Left ventricle myocardium inferior (tissue), 1 donor: ENCODE results near the gene IPMK. TPM values are rescaled to one million over a fixed set of nuclear protein-coding genes. Genes with fewer than 3 reads are reported as not detected.

Experiments
- DNase-seq: peaks from one replicate; pipeline ENCODE4 v3.0.0-alpha.2; 2020
- H3K27ac ChIP-seq: fragments of 200-600 bp; replicated peaks from 2 replicates; pipeline ENCODE4 v1.8.0; 2021
- H3K27me3 ChIP-seq: fragments of 200-600 bp; 2 replicates; pipeline ENCODE4 v1.8.0; 2021; ENCODE audit warnings: low read depth
- H3K36me3 ChIP-seq: fragments of 200-600 bp; 2 replicates; pipeline ENCODE4 v1.8.0; 2021
- H3K4me1 ChIP-seq: fragments of 200-600 bp; 2 replicates; pipeline ENCODE4 v1.8.0; 2021
- H3K4me3 ChIP-seq: fragments of 200-600 bp; 2 replicates; pipeline ENCODE4 v1.8.0; 2021; ENCODE audit warnings: mild to moderate bottlenecking, moderate library complexity
- H3K9me3 ChIP-seq: fragments of 200-600 bp; replicated peaks from 2 replicates; pipeline ENCODE4 v1.8.0; 2021
- CTCF ChIP-seq: fragments of 200-600 bp; IDR thresholded peaks from 2 replicates; pipeline ENCODE4 v1.8.0; 2021; ENCODE audit warnings: antibody characterized with exemption, mild to moderate bottlenecking, borderline replicate concordance
- intact Hi-C: fragments of 100-400 bp; cut with micrococcal nuclease; formaldehyde crosslinking; loops from one replicate; pipeline ENCODE4 v1.11.0; 2022
- total RNA-seq: library from RNA; stranded (reverse); fragmentation: NEBNext Ultra II Directional; extraction: Animal tissue kit (Norgen Biotek cat#: 25700); gene quantifications from one replicate; pipeline ENCODE4 v1.2.1, GENCODE V29; 2021
- donor health status: DM: no; HTN: yes; CAD: no; lungs with severe emphysema.

Gene IPMK
- total RNA-seq, 1 donor from 2014 or later = 2.3 TPM

- Histone ChIP-seq H3K27ac (no peak overlapping the region), H3K4me1 (no peaks in the 10 kb centered on the region), H3K27me3 (peaks cover 5% of the 10 kb centered on the region), H3K36me3 (no peaks in the 10 kb centered on the region), H3K4me3 (no peak overlapping the region), H3K9me3 (no peaks in the 10 kb centered on the region)
- TF ChIP-seq CTCF = no peak
- DNase-seq = no peak
- intact Hi-C loops = no loop called here
These were observed 83.5 kb downstream of the IPMK start for GRCh38 chr10:58184120-58184670.

GRCh38 chr10:58180666-58181065, 87.0 kb downstream of the IPMK start:
- Histone ChIP-seq H3K9me3 (no peaks in the 10 kb centered on the region), H3K36me3 (no peaks in the 10 kb centered on the region), H3K27me3 (peaks cover 5% of the 10 kb centered on the region), H3K4me3 (no peak overlapping the region), H3K27ac (no peak overlapping the region), H3K4me1 (no peaks in the 10 kb centered on the region)
- no peak for TF ChIP-seq CTCF
- DNase-seq = no peak
- intact Hi-C loops = no loop called here

GRCh38 chr10:58179238-58179637, 88.5 kb downstream of the IPMK start:
- TF ChIP-seq CTCF = no peak
- intact Hi-C loops = no loop called here
- H3K27me3 ChIP-seq = no peaks in the 10 kb centered on the region
- H3K9me3 ChIP-seq = no peaks in the 10 kb centered on the region
- H3K4me3 ChIP-seq = no peak overlapping the region
- H3K36me3 ChIP-seq = no peaks in the 10 kb centered on the region
- DNase-seq = no peak
- H3K27ac ChIP-seq = no peak overlapping the region
- no peaks in the 10 kb centered on the region for H3K4me1 ChIP-seq

- Histone ChIP-seq H3K36me3 (no peaks in the 10 kb centered on the region), H3K4me1 (no peaks in the 10 kb centered on the region), H3K4me3 (no peak overlapping the region), H3K27me3 (no peaks in the 10 kb centered on the region), H3K27ac (no peak overlapping the region), H3K9me3 (no peaks in the 10 kb centered on the region)
- no peak for DNase-seq
- intact Hi-C loops = no loop called here
- no peak for TF ChIP-seq CTCF
These were observed 88.9 kb downstream of the IPMK start for GRCh38 chr10:58178811-58179210.

GRCh38 chr10:58177362-58177947, 90.2 kb downstream of the IPMK start:
- Histone ChIP-seq H3K9me3 (no peaks in the 10 kb centered on the region), H3K27me3 (no peaks in the 10 kb centered on the region), H3K4me3 (no peak overlapping the region), H3K27ac (no peak overlapping the region), H3K36me3 (no peaks in the 10 kb centered on the region), H3K4me1 (no peaks in the 10 kb centered on the region)
- TF ChIP-seq CTCF = peak; percentile 75
- intact Hi-C loops = loop anchor here (2.0 kb wide), 1 partner anchor 113 kb away; no protein-coding TSS in a partner anchor
- DNase-seq = no peak
